SK-N-SH (cell line): ENCODE measurements around the gene CTNNA3. TPM values are rescaled to one million over a fixed set of nuclear protein-coding genes. Genes with fewer than 3 reads are reported as not detected.

ENCODE experiments used
- CTCF ChIA-PET: fragments of 300-600, 350-600 bp; formaldehyde crosslinking; extraction: SDS; loops from one replicate; lab custom pipeline; 2021; lab: Yijun Ruan, JAX
- POLR2A ChIA-PET: fragments of 350-600 bp; sonication (Branson Sonifier 250); formaldehyde crosslinking; extraction: SDS; loops from one replicate; lab custom pipeline; 2020; ENCODE audit warnings: antibody characterized with exemption, inconsistent platforms; lab: Yijun Ruan, JAX
- DNase-seq: peaks from one replicate; pipeline ENCODE4 v3.0.0; 2012
- H2AFZ ChIP-seq: fragments of 200-600 bp; sonication (generic); 2 replicates; pipeline ENCODE4 v1.8.1; 2016; ENCODE audit warnings: antibody characterized with exemption, mild to moderate bottlenecking, low read depth
- H3F3A ChIP-seq: fragments of 200-600 bp; sonication (generic); replicated peaks from 2 replicates; pipeline ENCODE3; 2016; ENCODE audit warnings: antibody characterized with exemption, mild to moderate bottlenecking; ENCODE audit not compliant: insufficient read depth
- H3K27ac ChIP-seq, 2 experiments: fragments of 200-500 bp in 1 of 2; fragments of 200-600 bp in 1 of 2; sonication (Bioruptor generic) in 1 of 2; sonication (generic), shearing (Covaris generic) in 1 of 2; 2 replicates each; pipeline versions ENCODE4 v1.5.1 to v1.6.1; 2014 to 2016; ENCODE audit warnings: low read depth in 2 of 2, inconsistent platforms in 1 of 2, low read length in 1 of 2, mild to moderate bottlenecking in 1 of 2, mixed read lengths in 1 of 2
- H3K27me3 ChIP-seq: fragments of 200-600 bp; sonication (generic), shearing (Covaris generic); 2 replicates; pipeline ENCODE4 v1.6.1; 2016; ENCODE audit warnings: mixed run types; ENCODE audit not compliant: insufficient read depth
- H3K36me3 ChIP-seq, 2 experiments: fragments of 200-500 bp in 1 of 2; fragments of 200-600 bp in 1 of 2; sonication (Bioruptor generic) in 1 of 2; sonication (generic) in 1 of 2; replicated peaks in 1 of 2; 2 replicates each; pipeline versions ENCODE3 to v1.5.1; 2014 to 2016; ENCODE audit warnings: low read length in 1 of 2, mild to moderate bottlenecking in 1 of 2; ENCODE audit not compliant: insufficient read depth in 2 of 2, control insufficient read depth in 1 of 2
- H3K4me1 ChIP-seq, 2 experiments: fragments of 200-500 bp in 1 of 2; fragments of 200-600 bp in 1 of 2; sonication (Bioruptor generic) in 1 of 2; sonication (generic), shearing (Covaris generic) in 1 of 2; 2 replicates each; pipeline versions ENCODE4 v1.5.1 to v1.6.1; 2014 to 2016; ENCODE audit warnings: low read depth in 1 of 2, low read length in 1 of 2, mixed run types in 1 of 2; ENCODE audit not compliant: insufficient read depth in 2 of 2, control insufficient read depth in 1 of 2
- H3K4me2 ChIP-seq: fragments of 200-600 bp; sonication (generic), shearing (Covaris generic); 2 replicates; pipeline ENCODE4 v1.6.1; 2017; ENCODE audit warnings: mixed run types
- H3K4me3 ChIP-seq, 2 experiments: fragments of 200-500 bp in 1 of 2; fragments of 200-600 bp in 1 of 2; sonication (Bioruptor generic) in 1 of 2; sonication (generic), shearing (Covaris generic) in 1 of 2; 2 replicates each; pipeline versions ENCODE4 v1.5.1 to v1.8.1; 2014 to 2016; ENCODE audit warnings: low read depth in 2 of 2, inconsistent platforms in 1 of 2, low read length in 1 of 2, mild to moderate bottlenecking in 1 of 2, mixed read lengths in 1 of 2, moderate library complexity in 1 of 2
- H3K79me2 ChIP-seq: fragments of 200-600 bp; sonication (generic); 2 replicates; pipeline ENCODE4 v1.8.1; 2017; ENCODE audit warnings: mild to moderate bottlenecking; ENCODE audit not compliant: insufficient read depth
- H3K9ac ChIP-seq: fragments of 200-600 bp; sonication (generic); 2 replicates; pipeline ENCODE4 v1.6.1; 2017; ENCODE audit warnings: mixed run types
- H3K9me2 ChIP-seq: fragments of 200-600 bp; sonication (generic); 2 replicates; pipeline ENCODE4 v1.6.1; 2017; ENCODE audit warnings: mixed run types
- H3K9me3 ChIP-seq: fragments of 200-600 bp; sonication (generic); 2 replicates; pipeline ENCODE4 v1.6.1; 2017; ENCODE audit warnings: mixed run types, mild to moderate bottlenecking, moderate library complexity
- H4K20me1 ChIP-seq: fragments of 200-600 bp; sonication (generic); 2 replicates; pipeline ENCODE4 v1.6.1; 2017; ENCODE audit warnings: mild to moderate bottlenecking, mixed run types; ENCODE audit not compliant: insufficient read depth
- CHD2 ChIP-seq: fragments of 150-350 bp; IDR thresholded peaks from 2 replicates; pipeline ENCODE4 v1.6.1; 2018; ENCODE audit warnings: low read length; ENCODE audit not compliant: partially characterized antibody
- ELF1 ChIP-seq: IDR thresholded peaks from 2 replicates; pipeline ENCODE4 v1.4.0; 2012
- FOSL2 ChIP-seq: IDR thresholded peaks from 2 replicates; pipeline ENCODE4 v1.4.0; 2012; ENCODE audit warnings: low read depth, mild to moderate bottlenecking, moderate library complexity, borderline replicate concordance
- FOXM1 ChIP-seq: IDR thresholded peaks from 2 replicates; pipeline ENCODE4 v1.4.0; 2012; ENCODE audit warnings: low read depth, mild to moderate bottlenecking
- JUND ChIP-seq: IDR thresholded peaks from 2 replicates; pipeline ENCODE4 v1.4.0; 2012
- NRF1 ChIP-seq: IDR thresholded peaks from 2 replicates; pipeline ENCODE4 v1.6.1; 2012; ENCODE audit warnings: low read depth, mild to moderate bottlenecking, low read length
- POLR2AphosphoS5 ChIP-seq: IDR thresholded peaks from 2 replicates; pipeline ENCODE4 v1.6.1; 2012; ENCODE audit warnings: low read depth, low read length
- RCOR1 ChIP-seq: fragments of 150-350 bp; IDR thresholded peaks from 2 replicates; pipeline ENCODE4 v1.6.1; 2017; ENCODE audit warnings: antibody characterized with exemption, low read length
- RFX5 ChIP-seq: IDR thresholded peaks from 2 replicates; pipeline ENCODE4 v1.6.1; 2012; ENCODE audit warnings: mild to moderate bottlenecking, improper control_type of control experiment, low read length
- SMC3 ChIP-seq: IDR thresholded peaks from 2 replicates; pipeline ENCODE4 v1.6.1; 2012; ENCODE audit warnings: low read depth, low read length, improper control_type of control experiment
- TCF12 ChIP-seq: IDR thresholded peaks from 2 replicates; pipeline ENCODE4 v1.4.0; 2012
- TEAD4 ChIP-seq: IDR thresholded peaks from 2 replicates; pipeline ENCODE4 v1.4.0; 2012; ENCODE audit warnings: mild to moderate bottlenecking, borderline replicate concordance; ENCODE audit not compliant: insufficient read depth
- YY1 ChIP-seq: IDR thresholded peaks from 2 replicates; pipeline ENCODE4 v1.4.0; 2012; ENCODE audit warnings: low read depth, mild to moderate bottlenecking
- WGBS: methylation state at CpG from one replicate; pipeline ENCODE4 v1.1.6; 2017; ENCODE audit warnings: low lambda C conversion rate; 5-methylcytosine and 5-hydroxymethylcytosine counted together
- polyA plus RNA-seq, 3 experiments: library from polyadenylated mRNA; depleted of rRNA; stranded (reverse); fragments of >200 nt; gene quantifications; 2 replicates each; pipeline ENCODE4 v1.2.3, GENCODE V29; 2012
- TF ChIP-seq, protein P1 (sequence below): IDR thresholded peaks from 2 replicates; pipeline ENCODE4 v1.4.0; 2012; ENCODE audit warnings: low read depth, borderline replicate concordance
- TF ChIP-seq, protein P2 (sequence below): fragments of 200-600 bp; sonication (generic); IDR thresholded peaks from 2 replicates; pipeline ENCODE4 v1.6.1; 2017; ENCODE audit warnings: antibody characterized with exemption, mild to moderate bottlenecking, moderate library complexity
- TF ChIP-seq, protein P3 (sequence below): IDR thresholded peaks from 2 replicates; pipeline ENCODE4 v1.4.0; 2012; ENCODE audit warnings: low read depth
- TF ChIP-seq, protein P4 (sequence below): IDR thresholded peaks from 2 replicates; pipeline ENCODE4 v1.4.0; 2012; ENCODE audit warnings: low read depth, borderline replicate concordance

CTNNA3 gene
- polyA plus RNA-seq, 1 of the 3 experiments (the other 2 are of a cell fraction) = not detected

DNA sequence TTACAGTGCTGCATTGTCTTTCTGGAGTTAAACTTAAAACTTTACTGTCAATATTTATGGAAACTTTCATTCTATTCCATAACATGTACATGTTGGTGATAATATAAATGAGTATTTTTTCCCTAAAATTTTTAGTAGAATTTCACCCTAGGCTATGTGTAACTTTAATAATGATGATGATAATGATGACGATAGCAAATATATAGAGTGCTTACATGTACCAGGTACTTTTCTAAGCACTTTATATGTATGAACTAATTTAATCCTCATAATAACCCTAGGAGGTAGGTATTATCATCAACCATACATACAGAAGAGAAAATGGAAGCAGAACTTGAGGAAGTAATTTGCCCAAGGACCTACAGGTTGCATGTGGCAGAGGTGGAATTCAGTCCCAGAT is 684.5 kb downstream of the CTNNA3 start:
- H3K9ac ChIP-seq = no peak overlapping the region
- H3K4me2 ChIP-seq = no peak overlapping the region
- H3K79me2 ChIP-seq = no peaks in the 10 kb centered on the region
- H3K9me3 ChIP-seq = no peaks in the 10 kb centered on the region
- 43% methylated on average over 1 of the region's 1 CpG for WGBS
- H2AFZ ChIP-seq = no peak overlapping the region
- ChIA-PET CTCF (no interaction called here), POLR2A (no interaction called here)
- H3K4me3 ChIP-seq = no peak overlapping the region
- no peaks in the 10 kb centered on the region for H4K20me1 ChIP-seq
- TF ChIP-seq TEAD4 = no peak
- TF ChIP-seq, protein P1, sequence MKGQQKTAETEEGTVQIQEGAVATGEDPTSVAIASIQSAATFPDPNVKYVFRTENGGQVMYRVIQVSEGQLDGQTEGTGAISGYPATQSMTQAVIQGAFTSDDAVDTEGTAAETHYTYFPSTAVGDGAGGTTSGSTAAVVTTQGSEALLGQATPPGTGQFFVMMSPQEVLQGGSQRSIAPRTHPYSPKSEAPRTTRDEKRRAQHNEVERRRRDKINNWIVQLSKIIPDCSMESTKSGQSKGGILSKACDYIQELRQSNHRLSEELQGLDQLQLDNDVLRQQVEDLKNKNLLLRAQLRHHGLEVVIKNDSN = no peak
- TF ChIP-seq, protein P2, sequence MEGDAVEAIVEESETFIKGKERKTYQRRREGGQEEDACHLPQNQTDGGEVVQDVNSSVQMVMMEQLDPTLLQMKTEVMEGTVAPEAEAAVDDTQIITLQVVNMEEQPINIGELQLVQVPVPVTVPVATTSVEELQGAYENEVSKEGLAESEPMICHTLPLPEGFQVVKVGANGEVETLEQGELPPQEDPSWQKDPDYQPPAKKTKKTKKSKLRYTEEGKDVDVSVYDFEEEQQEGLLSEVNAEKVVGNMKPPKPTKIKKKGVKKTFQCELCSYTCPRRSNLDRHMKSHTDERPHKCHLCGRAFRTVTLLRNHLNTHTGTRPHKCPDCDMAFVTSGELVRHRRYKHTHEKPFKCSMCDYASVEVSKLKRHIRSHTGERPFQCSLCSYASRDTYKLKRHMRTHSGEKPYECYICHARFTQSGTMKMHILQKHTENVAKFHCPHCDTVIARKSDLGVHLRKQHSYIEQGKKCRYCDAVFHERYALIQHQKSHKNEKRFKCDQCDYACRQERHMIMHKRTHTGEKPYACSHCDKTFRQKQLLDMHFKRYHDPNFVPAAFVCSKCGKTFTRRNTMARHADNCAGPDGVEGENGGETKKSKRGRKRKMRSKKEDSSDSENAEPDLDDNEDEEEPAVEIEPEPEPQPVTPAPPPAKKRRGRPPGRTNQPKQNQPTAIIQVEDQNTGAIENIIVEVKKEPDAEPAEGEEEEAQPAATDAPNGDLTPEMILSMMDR = no peak
- TF ChIP-seq, protein P3, sequence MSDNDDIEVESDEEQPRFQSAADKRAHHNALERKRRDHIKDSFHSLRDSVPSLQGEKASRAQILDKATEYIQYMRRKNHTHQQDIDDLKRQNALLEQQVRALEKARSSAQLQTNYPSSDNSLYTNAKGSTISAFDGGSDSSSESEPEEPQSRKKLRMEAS = no peak
- TF ChIP-seq RFX5 = no peak
- TF ChIP-seq FOSL2 = no peak
- TF ChIP-seq POLR2AphosphoS5 = no peak
- TF ChIP-seq RCOR1 = no peak
- TF ChIP-seq YY1 = no peak
- no peak for TF ChIP-seq SMC3
- no peak for TF ChIP-seq TCF12
- no peak for TF ChIP-seq ELF1
- TF ChIP-seq, protein P4, sequence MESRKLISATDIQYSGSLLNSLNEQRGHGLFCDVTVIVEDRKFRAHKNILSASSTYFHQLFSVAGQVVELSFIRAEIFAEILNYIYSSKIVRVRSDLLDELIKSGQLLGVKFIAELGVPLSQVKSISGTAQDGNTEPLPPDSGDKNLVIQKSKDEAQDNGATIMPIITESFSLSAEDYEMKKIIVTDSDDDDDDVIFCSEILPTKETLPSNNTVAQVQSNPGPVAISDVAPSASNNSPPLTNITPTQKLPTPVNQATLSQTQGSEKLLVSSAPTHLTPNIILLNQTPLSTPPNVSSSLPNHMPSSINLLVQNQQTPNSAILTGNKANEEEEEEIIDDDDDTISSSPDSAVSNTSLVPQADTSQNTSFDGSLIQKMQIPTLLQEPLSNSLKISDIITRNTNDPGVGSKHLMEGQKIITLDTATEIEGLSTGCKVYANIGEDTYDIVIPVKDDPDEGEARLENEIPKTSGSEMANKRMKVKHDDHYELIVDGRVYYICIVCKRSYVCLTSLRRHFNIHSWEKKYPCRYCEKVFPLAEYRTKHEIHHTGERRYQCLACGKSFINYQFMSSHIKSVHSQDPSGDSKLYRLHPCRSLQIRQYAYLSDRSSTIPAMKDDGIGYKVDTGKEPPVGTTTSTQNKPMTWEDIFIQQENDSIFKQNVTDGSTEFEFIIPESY = no peak
- no peak for TF ChIP-seq FOXM1
- TF ChIP-seq NRF1 = no peak
- TF ChIP-seq JUND = no peak
- TF ChIP-seq CHD2 = no peak
- no peaks in the 10 kb centered on the region for H3K27me3 ChIP-seq
- no peak for DNase-seq
- H3K9me2 ChIP-seq = no peaks in the 10 kb centered on the region
- H3F3A ChIP-seq = no peaks in the 10 kb centered on the region
- no peak overlapping the region for H3K27ac ChIP-seq
- no peaks in the 10 kb centered on the region for H3K36me3 ChIP-seq
- H3K4me1 ChIP-seq = no peaks in the 10 kb centered on the region
